Kasumi-1 (cell line): Measurements from ENCODE around the gene NBEA.
A peak's percentile ranks its signal among the peaks of the same experiment; 100 is the strongest.

Source experiments
- DNase-seq, 2 experiments: peaks; one replicate each; lab custom pipeline; 2025; lab: John Stamatoyannopoulos, UW

The NBEA gene

GRCh38 chr13:35179920-35180663 is 238.0 kb downstream of the NBEA start:
- no peak for DNase-seq

- DNase-seq = no peak
Observed at GRCh38 chr13:35190241-35190640, 248.2 kb downstream of the NBEA start.

- no peak for DNase-seq
Observed at GRCh38 chr13:35191883-35192282, 249.8 kb downstream of the NBEA start.

- no peak for DNase-seq
Observed at GRCh38 chr13:35198613-35199200, 256.6 kb downstream of the NBEA start.

GRCh38 chr13:35208587-35208986 is 266.5 kb downstream of the NBEA start:
- no peak for DNase-seq

- peak; percentile 0 to 1 for DNase-seq
Observed at GRCh38 chr13:35210261-35210660, 268.2 kb downstream of the NBEA start.

- no peak for DNase-seq
Observed at GRCh38 chr13:35211949-35212348, 269.9 kb downstream of the NBEA start.

- DNase-seq = no peak
Observed at GRCh38 chr13:35213911-35214310, 271.8 kb downstream of the NBEA start.

- DNase-seq = no peak
Observed at GRCh38 chr13:35216131-35216530, 274.1 kb downstream of the NBEA start.

GRCh38 chr13:35219021-35219420 is 277.0 kb downstream of the NBEA start:
- DNase-seq = no peak

GRCh38 chr13:35225159-35225558 is 283.1 kb downstream of the NBEA start:
- DNase-seq = no peak

- no peak for DNase-seq
Observed at GRCh38 chr13:35225582-35225981, 283.5 kb downstream of the NBEA start.

- no peak for DNase-seq
Observed at GRCh38 chr13:35228536-35228935, 286.5 kb downstream of the NBEA start.

GRCh38 chr13:35231426-35231825 is 289.4 kb downstream of the NBEA start:
- no peak for DNase-seq

GRCh38 chr13:35238274-35238673 is 296.2 kb downstream of the NBEA start:
- DNase-seq = no peak

GRCh38 chr13:35252536-35253205 is 310.6 kb downstream of the NBEA start:
- no peak for DNase-seq

- no peak for DNase-seq
Observed at GRCh38 chr13:35255241-35255640, 313.2 kb downstream of the NBEA start.

GRCh38 chr13:35256459-35257148 is 314.5 kb downstream of the NBEA start:
- no peak for DNase-seq

GRCh38 chr13:35260316-35260715 is 318.2 kb downstream of the NBEA start:
- DNase-seq = no peak

GRCh38 chr13:35266412-35266811 is 324.3 kb downstream of the NBEA start:
- no peak for DNase-seq

GRCh38 chr13:35278917-35279316 is 336.8 kb downstream of the NBEA start:
- DNase-seq = no peak

GRCh38 chr13:35279500-35279899 is 337.4 kb downstream of the NBEA start:
- DNase-seq = no peak

- DNase-seq = no peak
Observed at GRCh38 chr13:35283856-35284255, 341.8 kb downstream of the NBEA start.
